Breast epithelium (tissue), 3 donors: Measurements from ENCODE around the gene ANXA9.

Source experiments
- CTCF ChIP-seq, 3 donors: fragments of 450-650 bp; IDR thresholded peaks; one replicate each; pipeline ENCODE4 v1.5.1; 2016 to 2017; ENCODE audit warnings: antibody characterized with exemption in 3 of 3, mild to moderate bottlenecking in 3 of 3, moderate library complexity in 3 of 3
- POLR2A ChIP-seq: fragments of 450-650 bp; IDR thresholded peaks from one replicate; pipeline ENCODE4 v1.6.1; 2016; ENCODE audit warnings: antibody characterized with exemption, mild to moderate bottlenecking, moderate library complexity

GRCh38 chr1:150985179-150985825, 3.2 kb downstream of the ANXA9 start:
- TF ChIP-seq CTCF (IDR thresholded peaks at IDR 0.05) = no peak
- no peak for TF ChIP-seq POLR2A
